SJCRH30 (cell line): ENCODE data around the gene SMIM38. TPM values are rescaled to one million over a fixed set of nuclear protein-coding genes. Genes with fewer than 3 reads are reported as not detected.

Source experiments
- DNase-seq, 2 experiments: peaks; one replicate each; pipeline ENCODE4 v3.0.0-alpha.2; 2015 to 2020
- H3K27ac ChIP-seq: fragments of 250-450 bp; sonication (Bioruptor Pico); 2 replicates; pipeline ENCODE4 v1.5.1; 2020; ENCODE audit warnings: mild to moderate bottlenecking, moderate library complexity
- H3K27me3 ChIP-seq: fragments of 250-450 bp; sonication (Bioruptor Pico); 2 replicates; pipeline ENCODE4 v1.5.1; 2020; ENCODE audit warnings: mild to moderate bottlenecking, moderate library complexity
- H3K36me3 ChIP-seq: fragments of 250-450 bp; sonication (Bioruptor Pico); 2 replicates; pipeline ENCODE4 v1.5.1; 2020; ENCODE audit warnings: mild to moderate bottlenecking, moderate library complexity
- H3K4me1 ChIP-seq: fragments of 250-450 bp; sonication (Bioruptor Pico); 2 replicates; pipeline ENCODE4 v1.5.1; 2020; ENCODE audit warnings: mild to moderate bottlenecking, moderate library complexity
- H3K4me3 ChIP-seq: fragments of 250-450 bp; sonication (Bioruptor Pico); 2 replicates; pipeline ENCODE4 v1.5.1; 2020; ENCODE audit warnings: mild to moderate bottlenecking, moderate library complexity
- H3K9me3 ChIP-seq: fragments of 250-450 bp; sonication (Bioruptor Pico); replicated peaks from 2 replicates; pipeline ENCODE4 v1.5.1; 2020; ENCODE audit warnings: mild to moderate bottlenecking, moderate library complexity
- total RNA-seq: library from RNA; depleted of rRNA; stranded (reverse); fragments of >200 nt; shearing (Covaris generic); gene quantifications from 2 replicates; pipeline ENCODE4 v1.2.3, GENCODE V29; 2014

The SMIM38 gene
- total RNA-seq, 1 experiment from 2014 or later: 0.40 TPM

- no peaks in the 10 kb centered on the region for H3K27me3 ChIP-seq
- no peak overlapping the region for H3K27ac ChIP-seq
- H3K4me1 ChIP-seq: peaks cover 26% of the 10 kb centered on the region
- no peak overlapping the region for H3K4me3 ChIP-seq
- DNase-seq: no peak
- H3K36me3 ChIP-seq: no peaks in the 10 kb centered on the region
- H3K9me3 ChIP-seq: peaks cover 5% of the 10 kb centered on the region; the same call in 1 of the 2 replicates
Measured at GRCh38 chr11:69167916-69168691, 12.4 kb downstream of the SMIM38 start.

DNA sequence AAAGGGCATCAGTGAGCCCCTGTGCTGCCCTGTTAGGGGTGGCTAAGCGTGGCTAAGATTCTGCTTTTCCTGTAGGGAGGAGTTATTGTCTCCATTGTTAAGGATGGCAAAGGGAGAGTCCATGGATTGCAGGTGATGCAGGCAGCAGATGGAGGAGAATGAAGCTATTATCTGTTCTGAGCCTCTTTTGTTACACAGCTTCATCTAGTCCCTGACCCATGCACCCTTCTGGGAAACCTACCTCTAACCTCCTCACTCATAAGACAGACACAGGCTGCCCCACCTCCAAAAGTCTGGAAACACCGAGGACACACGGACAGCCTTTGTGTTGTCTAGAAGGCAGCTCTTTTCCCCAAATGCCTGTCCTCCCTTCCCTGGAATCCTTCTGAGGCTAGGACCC is 13.7 kb downstream of the SMIM38 start:
- H3K9me3 ChIP-seq: no peaks in the 10 kb centered on the region
- no peak overlapping the region for H3K4me3 ChIP-seq
- H3K27ac ChIP-seq: no peak overlapping the region
- DNase-seq: no peak
- no peaks in the 10 kb centered on the region for H3K36me3 ChIP-seq
- H3K27me3 ChIP-seq: no peaks in the 10 kb centered on the region
- H3K4me1 ChIP-seq: peaks cover 26% of the 10 kb centered on the region

DNA sequence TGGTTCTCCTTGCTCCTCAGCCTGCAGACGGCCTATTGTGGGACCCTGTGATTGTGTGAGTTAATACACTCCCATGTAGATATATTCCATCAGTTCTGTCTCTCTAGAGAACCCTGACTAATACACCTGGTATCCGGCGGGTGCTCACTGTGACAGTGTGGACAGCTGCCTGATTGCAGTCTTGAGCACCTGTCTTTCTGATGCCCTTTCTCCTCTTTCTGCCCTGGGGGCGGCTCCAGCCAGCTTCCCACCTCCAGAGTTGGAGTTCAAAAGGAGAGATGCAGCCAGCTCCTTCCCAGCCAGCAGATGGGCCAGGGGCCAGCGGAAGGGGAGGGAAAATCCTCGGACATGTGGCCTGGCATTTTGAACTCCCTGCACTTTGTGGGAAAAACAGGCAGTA is 15.0 kb downstream of the SMIM38 start:
- H3K27me3 ChIP-seq: no peaks in the 10 kb centered on the region
- no peaks in the 10 kb centered on the region for H3K36me3 ChIP-seq
- no peaks in the 10 kb centered on the region for H3K9me3 ChIP-seq
- H3K27ac ChIP-seq: peak overlapping the region; percentile 19
- H3K4me3 ChIP-seq: no peak overlapping the region
- peaks cover 26% of the 10 kb centered on the region for H3K4me1 ChIP-seq
- peak; percentile 79 to 82 for DNase-seq

DNA sequence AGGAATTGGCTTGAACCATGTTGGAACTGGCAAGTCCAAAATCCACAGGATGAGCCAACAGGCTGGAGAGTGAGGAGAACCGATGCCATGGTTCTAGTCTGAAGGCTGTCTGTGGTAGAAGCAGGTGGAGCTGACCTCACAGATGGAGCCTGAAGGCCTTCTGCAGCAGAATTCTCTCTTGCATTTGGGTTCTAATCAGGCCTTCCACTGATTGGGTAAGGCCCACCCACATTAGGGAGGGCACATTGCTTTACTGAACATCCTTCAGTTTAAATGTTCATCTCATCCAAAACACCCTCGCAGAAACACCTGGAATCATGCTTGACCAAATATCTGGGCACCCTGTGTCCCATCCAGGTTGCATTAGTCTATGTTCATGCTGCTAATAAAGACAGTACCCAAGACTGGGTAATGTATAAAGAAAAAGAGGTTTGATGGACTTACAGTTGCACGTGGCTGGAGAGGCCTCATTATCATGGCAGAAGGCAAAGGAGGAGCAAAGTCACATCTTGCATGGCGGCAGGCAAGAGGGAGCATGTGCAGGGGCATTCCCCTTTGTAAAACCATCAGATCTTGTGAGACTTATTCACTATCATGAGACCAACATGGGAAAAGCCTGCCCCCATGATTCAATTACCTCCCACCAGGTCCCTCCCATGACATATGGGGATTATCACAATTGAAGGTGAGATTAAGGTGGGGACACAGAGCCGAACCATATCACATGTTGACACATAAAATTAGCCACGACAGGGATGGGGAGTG is 15.9 kb downstream of the SMIM38 start:
- DNase-seq: no peak
- Histone ChIP-seq H3K27ac (peak overlapping the region; percentile 19; the same call in 1 of the 2 replicates), H3K4me3 (no peak overlapping the region), H3K27me3 (no peaks in the 10 kb centered on the region), H3K4me1 (peaks cover 20% of the 10 kb centered on the region), H3K9me3 (no peaks in the 10 kb centered on the region), H3K36me3 (no peaks in the 10 kb centered on the region)

- Histone ChIP-seq H3K27me3 (no peaks in the 10 kb centered on the region), H3K4me1 (peaks cover 13% of the 10 kb centered on the region), H3K27ac (no peak overlapping the region), H3K36me3 (no peaks in the 10 kb centered on the region), H3K9me3 (no peaks in the 10 kb centered on the region), H3K4me3 (no peak overlapping the region)
- peak in 1 of 2 experiments; percentile 20 for DNase-seq
Measured at GRCh38 chr11:69172674-69173073, 16.9 kb downstream of the SMIM38 start.

DNA sequence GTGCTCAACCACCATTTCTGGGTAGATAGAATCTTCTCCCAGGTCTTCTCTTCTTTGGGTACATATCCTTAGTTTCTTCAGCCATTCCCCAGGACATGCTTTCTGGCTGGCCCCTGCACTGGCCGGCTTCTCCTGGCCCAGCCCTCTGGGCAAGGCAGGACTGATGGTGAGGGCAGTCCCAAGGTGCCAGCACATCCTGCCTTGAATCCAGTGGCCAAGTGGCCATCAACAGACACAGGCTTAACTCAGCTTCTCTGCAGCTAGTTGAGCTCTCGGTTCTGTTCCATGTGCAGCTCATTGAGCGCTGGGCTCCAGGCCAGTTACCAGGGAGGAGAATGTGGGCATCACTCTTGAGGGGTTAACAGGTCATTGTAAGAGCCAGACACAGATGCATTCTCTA is 17.6 kb downstream of the SMIM38 start:
- Histone ChIP-seq H3K27me3 (no peaks in the 10 kb centered on the region), H3K27ac (no peak overlapping the region), H3K4me3 (no peak overlapping the region), H3K4me1 (peaks cover 13% of the 10 kb centered on the region), H3K9me3 (no peaks in the 10 kb centered on the region), H3K36me3 (no peaks in the 10 kb centered on the region)
- no peak for DNase-seq

DNA sequence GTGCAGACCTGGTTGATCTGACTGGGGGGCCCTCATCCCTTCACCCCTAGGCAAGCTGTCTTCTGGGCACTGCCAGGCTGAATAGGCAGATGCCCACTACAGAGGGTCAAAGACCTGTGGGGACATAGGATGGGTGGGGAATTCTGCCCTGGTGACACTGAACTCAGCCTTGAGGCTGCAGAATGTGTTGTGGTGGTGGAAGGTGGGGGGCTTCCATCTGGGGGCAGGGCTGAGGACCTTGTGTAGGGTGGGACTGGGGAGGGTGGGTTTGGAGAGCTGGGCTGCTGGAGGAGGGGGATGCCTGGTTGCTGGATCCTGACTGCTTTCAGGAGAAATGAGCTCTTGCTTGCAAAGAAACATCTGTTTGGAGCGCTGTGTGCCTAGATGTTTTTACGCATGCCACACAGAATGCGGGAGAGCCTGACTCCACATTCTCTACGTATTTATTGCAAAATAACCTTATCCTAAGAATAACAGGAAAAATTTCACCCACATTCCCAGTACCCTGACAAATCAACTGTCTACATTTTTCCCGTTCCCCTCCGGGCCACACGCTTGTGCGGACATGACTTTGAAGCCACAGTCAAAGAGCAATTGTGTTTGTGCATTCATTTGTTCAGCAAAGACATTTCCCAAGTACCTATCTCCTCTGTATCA is 18.3 kb downstream of the SMIM38 start:
- Histone ChIP-seq H3K27ac (no peak overlapping the region), H3K4me1 (peaks cover 13% of the 10 kb centered on the region)

DNA sequence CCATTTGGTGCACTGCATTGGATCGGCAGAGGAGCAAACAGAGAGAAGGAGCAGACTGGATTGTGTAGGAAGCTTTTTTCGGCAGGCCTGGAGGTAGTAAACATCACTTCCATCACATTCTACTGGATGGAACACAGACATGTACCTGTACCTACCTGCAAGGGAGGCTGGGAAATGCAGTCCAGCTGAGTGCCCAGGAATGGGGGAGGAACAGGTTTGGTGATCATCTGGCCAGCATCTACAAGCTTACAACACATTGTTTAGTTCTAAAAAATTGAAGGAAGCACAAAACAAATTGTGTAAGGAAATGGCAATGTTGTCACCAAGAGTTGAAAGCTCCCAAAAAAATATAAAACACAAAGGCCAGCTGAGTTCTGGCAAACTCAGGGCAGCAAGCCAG is 19.1 kb downstream of the SMIM38 start:
- Histone ChIP-seq H3K27me3 (no peaks in the 10 kb centered on the region), H3K36me3 (no peaks in the 10 kb centered on the region), H3K4me1 (peaks cover 13% of the 10 kb centered on the region), H3K27ac (no peak overlapping the region), H3K4me3 (no peak overlapping the region), H3K9me3 (no peaks in the 10 kb centered on the region)
- no peak for DNase-seq

More for the DNA sequence above, 18.3 kb downstream of the SMIM38 start:
- Histone ChIP-seq H3K4me3 (no peak overlapping the region), H3K36me3 (no peaks in the 10 kb centered on the region), H3K27me3 (no peaks in the 10 kb centered on the region), H3K9me3 (no peaks in the 10 kb centered on the region)
- no peak for DNase-seq

GRCh38 chr11:69178819-69179482 is 23.2 kb downstream of the SMIM38 start:
- H3K36me3 ChIP-seq: no peaks in the 10 kb centered on the region
- DNase-seq: peak in 1 of 2 experiments; percentile 30
- no peak overlapping the region for H3K4me3 ChIP-seq
- H3K27me3 ChIP-seq: no peaks in the 10 kb centered on the region
- no peaks in the 10 kb centered on the region for H3K9me3 ChIP-seq
- no peaks in the 10 kb centered on the region for H3K4me1 ChIP-seq
- H3K27ac ChIP-seq: no peak overlapping the region

DNA sequence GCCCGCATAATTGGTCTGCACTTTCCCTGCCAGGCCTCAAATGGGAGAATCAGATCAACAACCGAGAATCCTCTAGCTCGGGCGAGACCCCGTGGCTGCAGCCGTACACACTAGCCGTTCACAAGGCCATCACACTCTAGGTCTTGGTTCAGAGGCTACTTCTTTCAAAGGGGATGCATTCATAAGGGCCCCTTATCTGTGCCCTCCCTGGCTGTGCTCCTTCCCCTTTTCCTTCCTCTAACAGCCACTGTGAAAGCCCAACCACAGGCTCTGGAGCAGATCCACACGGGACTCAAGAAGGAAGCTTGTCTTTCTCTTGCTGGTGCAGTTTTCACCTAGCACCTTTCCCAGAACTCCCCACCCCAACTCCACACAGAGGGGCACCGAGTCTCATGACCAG is 24.5 kb downstream of the SMIM38 start:
- Histone ChIP-seq H3K27me3 (no peaks in the 10 kb centered on the region), H3K4me1 (no peaks in the 10 kb centered on the region), H3K4me3 (no peak overlapping the region), H3K9me3 (no peaks in the 10 kb centered on the region), H3K36me3 (no peaks in the 10 kb centered on the region), H3K27ac (no peak overlapping the region)
- no peak for DNase-seq

- H3K4me1 ChIP-seq: no peaks in the 10 kb centered on the region
- no peak for DNase-seq
Measured at GRCh38 chr11:69180726-69181125, 25.0 kb downstream of the SMIM38 start.

GRCh38 chr11:69183613-69184012 is 27.9 kb downstream of the SMIM38 start:
- no peaks in the 10 kb centered on the region for H3K36me3 ChIP-seq
- no peak overlapping the region for H3K27ac ChIP-seq
- DNase-seq: no peak
- no peaks in the 10 kb centered on the region for H3K27me3 ChIP-seq
- no peaks in the 10 kb centered on the region for H3K4me1 ChIP-seq
- no peaks in the 10 kb centered on the region for H3K9me3 ChIP-seq
- no peak overlapping the region for H3K4me3 ChIP-seq

More at GRCh38 chr11:69180726-69181125, 25.0 kb downstream of the SMIM38 start:
- Histone ChIP-seq H3K36me3 (no peaks in the 10 kb centered on the region), H3K4me3 (no peak overlapping the region), H3K27me3 (no peaks in the 10 kb centered on the region), H3K9me3 (no peaks in the 10 kb centered on the region), H3K27ac (no peak overlapping the region)

DNA sequence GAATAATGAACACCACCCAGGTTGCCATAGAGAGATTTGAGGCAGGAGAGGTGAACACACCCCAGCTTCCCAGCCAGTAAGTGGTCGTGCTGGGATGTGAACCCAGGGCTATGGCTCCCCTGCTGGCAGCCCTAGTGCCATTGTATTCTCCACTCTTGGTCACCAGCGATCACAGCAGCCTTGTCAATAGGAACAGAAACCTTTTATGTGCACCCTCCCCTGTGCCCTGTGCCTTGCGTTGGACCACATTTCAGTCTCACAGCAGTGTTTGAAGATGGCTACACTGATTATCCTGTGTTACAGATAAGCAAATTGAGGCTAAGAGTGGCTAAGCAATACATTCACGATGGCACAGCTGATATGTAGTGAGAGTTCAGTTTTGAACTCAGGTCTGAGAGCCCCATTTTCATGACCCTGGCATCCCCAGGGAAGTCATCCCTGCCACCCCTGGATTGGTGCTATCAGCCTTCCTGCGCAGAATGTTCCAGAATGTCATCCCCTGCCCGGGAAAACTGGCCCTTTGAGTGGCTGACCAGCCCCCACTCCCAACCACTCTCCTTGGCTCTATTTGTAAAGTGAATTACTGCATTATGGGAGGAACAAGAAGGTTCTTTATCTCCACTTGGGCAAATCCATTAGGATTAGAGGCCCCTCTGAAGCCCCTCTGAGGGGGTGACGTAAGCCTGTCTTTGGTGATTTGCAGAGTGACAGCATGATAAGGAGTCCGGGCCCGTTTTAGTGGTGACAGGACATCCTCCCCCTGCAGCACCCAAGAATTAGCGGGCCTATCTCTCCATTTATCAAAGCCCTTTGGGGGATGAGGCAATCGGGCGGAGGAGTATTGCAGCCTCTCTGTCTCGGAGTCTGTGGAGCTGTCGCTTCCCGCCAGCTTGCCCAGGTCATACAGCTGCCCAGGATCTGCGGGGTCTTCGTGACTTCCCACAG is 30.9 kb downstream of the SMIM38 start:
- no peaks in the 10 kb centered on the region for H3K4me1 ChIP-seq
- H3K27ac ChIP-seq: no peak overlapping the region
- H3K36me3 ChIP-seq: no peaks in the 10 kb centered on the region
- no peaks in the 10 kb centered on the region for H3K27me3 ChIP-seq
- no peaks in the 10 kb centered on the region for H3K9me3 ChIP-seq
- no peak for DNase-seq
- H3K4me3 ChIP-seq: no peak overlapping the region
